Left cardiac atrium (tissue), 4 donors: ENCODE measurements around the gene MORF4L2. TPM values are rescaled to one million over a fixed set of nuclear protein-coding genes. Genes with fewer than 3 reads are reported as not detected.
"Not testable (repeated sequence)": the region's sequence is repeated elsewhere in the genome, so short reads cannot be mapped to it uniquely, and the experiment has no call there.

Source experiments
- ATAC-seq, 2 donors: fragments of 200-7000 bp; cut with Tn5 transposase; one replicate each; pipeline ENCODE4 v1.9.1; 2020; ENCODE audit warnings: mild to moderate bottlenecking in 2 of 2, moderate library complexity in 2 of 2
- DNase-seq: peaks from one replicate; pipeline ENCODE4 v3.0.0-alpha.2; 2020
- intact Hi-C, 2 donors: fragments of 100-400 bp; cut with DNase I; formaldehyde crosslinking; loops; one replicate each; pipeline versions ENCODE4 v1.14.1 to v1.15.1; 2022 to 2023
- total RNA-seq, 2 donors: library from RNA; stranded (reverse); fragmentation: NEBNext Ultra II Directional; extraction: Animal tissue kit (Norgen Biotek cat#: 25700); gene quantifications; one replicate each; pipeline ENCODE4 v1.2.1, GENCODE V29; 2021
- donor health status: DM: no; HTN: yes; CAD: no.
- donor health status: DM: no; HTN: yes; CAD: no; lungs with severe emphysema.
- donor health status: DM: yes; HTN: yes; CAD: no.
- donor health status: Dilated cardiomyopathy.

MORF4L2 gene
- total RNA-seq, 2 donors from 2014 or later: 191 to 248 TPM

DNA sequence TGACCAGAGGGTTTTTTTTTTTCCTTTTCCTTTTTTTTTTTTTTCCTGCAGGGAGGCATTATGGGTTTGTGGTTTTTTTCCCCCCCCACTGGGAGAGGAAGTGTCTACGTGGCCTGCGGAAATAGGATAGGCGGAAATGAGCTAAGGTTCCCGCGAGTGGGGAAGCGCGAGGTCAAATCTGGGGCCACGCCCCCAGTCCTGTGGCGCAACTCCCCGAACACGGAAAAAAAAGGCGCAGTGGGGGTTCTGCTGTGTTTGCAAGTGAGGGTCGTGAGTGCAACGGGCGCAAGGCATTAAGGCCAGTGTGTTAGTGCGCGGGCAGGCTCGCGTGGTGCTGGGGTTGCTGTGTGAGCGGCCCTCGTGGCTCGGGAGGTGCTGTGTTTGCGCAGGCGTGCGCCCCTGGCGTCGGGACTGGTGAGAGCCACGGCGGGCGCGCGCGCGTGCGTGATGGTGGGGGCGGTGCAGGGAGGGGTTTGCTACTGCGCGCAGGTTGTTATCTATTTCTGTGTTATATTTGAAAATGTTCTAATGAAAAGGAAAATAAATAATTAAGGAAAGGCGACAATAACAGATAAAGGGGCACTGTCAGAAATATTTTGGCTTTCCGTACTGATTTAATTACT, 685 bp upstream of the MORF4L2 start:
- intact Hi-C loops: loop anchor here in 1 of 2 donors (5.0 to 10.0 kb wide), 2 partner anchors 130 to 152 kb away; no protein-coding TSS in a partner anchor
- peak; percentile 84 to 90 for ATAC-seq

DNA sequence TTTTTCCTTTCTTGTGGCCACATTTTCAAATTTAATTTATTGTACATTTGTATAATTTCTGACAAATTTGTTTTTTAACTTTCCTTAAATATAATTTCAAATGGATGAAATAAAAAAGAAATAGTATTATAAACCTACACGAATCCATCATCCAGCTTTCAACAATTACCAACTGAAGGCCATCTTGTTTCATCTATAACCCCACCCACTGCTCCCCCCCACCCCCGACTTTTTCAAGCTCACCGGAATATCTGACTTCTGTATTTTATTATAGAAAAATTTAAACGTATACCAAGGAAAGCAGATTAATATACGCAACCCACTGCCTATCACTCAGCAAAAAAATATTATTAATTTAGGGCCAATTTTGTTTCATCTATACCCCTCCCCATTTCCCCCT, 1.1 kb downstream of the MORF4L2 start:
- DNase-seq (no peak), ATAC-seq (no peak)
- intact Hi-C loops: loop anchor here in 1 of 2 donors (5.0 to 10.0 kb wide), 2 partner anchors 132 to 151 kb away; no protein-coding TSS in a partner anchor

More for the DNA sequence above, 685 bp upstream of the MORF4L2 start:
- DNase-seq: peak; percentile 90

DNA sequence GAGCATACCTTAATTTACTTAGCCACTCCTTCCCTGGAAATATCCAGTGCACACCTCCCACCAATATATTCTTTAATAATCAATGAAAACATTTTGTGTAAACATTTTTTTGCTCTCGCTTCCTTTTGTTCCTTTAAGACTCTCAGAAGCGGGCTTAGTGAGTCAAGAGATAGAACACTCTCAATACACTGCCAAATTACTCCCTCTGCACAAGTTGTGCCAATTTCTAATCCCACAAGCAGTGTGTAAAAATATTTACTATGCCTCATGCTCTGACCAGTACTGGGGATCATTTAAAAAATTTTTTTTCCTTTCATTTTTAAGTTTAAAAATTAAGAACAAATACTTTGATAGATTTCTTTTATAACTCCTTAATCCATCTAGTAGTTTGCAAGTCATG, 5.1 kb downstream of the MORF4L2 start:
- intact Hi-C loops: loop anchor here in 1 of 2 donors (10.0 kb wide), 1 partner anchor 147 kb away; no protein-coding TSS in a partner anchor
- DNase-seq (no peak), ATAC-seq (peak in 1 of 2 donors; percentile 46)

DNA sequence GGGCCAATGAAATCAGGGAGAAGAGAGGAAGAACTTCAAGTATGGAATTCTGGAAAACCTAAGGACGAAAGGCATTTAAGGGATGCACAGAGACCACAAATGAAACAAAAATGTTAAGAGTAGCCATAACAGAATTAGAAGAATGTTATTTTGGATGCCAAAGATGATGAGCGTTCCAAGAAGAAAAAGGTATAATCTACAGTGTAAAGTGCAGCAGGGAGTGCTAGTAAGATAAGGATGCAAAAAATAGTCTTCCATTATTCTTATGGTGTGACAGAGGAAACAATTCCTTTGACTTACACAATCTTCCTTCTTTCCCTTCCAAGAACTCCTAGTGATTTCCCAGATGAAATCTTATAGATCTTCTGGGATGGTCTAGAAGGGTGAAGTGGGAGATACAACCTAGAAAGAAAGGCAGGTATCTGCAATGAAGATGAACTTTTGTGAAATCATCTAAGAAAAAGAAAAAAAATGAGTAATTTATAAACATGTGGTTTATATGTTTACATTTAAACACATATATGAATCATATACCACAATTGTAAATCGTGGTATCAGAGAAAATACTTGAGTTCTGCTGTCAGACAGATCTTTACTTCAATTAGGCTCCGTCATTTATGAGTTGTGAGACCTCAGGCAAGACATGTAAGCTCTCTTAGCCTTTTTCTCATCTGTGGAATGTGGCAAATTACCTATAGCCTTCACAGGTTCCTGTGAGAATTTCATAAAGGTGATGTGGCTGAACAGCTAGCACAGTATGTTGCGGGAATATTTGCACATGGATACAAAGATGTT, 8.1 kb downstream of the MORF4L2 start:
- DNase-seq: no peak
- intact Hi-C loops: loop anchor here in 1 of 2 donors (5.0 kb wide), 1 partner anchor 46 kb away; no protein-coding TSS in a partner anchor
- ATAC-seq: no peak

DNA sequence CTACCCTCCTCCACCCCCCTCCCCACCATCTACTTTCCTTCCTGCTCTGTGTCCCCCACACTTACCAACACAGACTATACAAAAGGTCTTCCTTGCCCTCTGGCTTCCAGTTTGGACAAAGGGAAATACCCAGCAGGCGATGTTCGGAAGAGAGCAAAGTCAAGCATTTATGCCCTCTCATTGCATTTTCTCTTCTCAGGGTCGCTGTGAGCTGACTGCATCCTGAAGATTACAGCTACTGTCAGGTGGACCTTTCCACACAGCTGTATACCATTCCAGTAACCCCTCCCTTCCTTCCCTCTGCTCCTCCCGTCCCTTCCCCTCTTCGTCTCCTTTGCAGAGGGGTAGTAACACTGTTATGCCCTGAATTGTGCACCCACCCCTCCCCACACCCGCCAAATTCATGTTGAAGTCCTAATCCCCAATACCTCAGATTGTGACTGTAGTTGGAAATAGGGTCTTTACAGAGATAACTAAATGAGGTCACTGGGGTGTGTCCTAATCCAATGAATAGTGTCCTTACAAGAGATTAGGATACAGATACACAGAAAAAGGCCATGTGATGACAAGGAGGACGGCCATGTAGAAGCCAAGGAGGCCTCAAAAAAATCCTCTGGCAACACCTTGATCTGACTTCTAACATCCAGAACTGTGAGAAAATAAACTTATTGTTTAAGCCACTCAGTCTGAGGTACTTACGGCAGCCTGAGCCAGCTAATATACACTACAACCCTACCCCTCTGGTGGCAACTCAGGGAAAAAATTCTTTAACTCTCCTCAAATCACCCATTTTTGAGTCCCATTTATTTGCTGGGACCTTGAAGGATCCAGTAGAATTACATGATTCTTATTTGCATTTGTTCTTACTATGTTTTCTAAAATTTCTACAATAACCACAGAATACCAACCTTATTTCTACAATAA, 11.7 kb downstream of the MORF4L2 start:
- DNase-seq (no peak), ATAC-seq (no peak)
- intact Hi-C loops: loop anchor here (5.0 kb wide), 2 partner anchors 37 to 42 kb away; no protein-coding TSS in a partner anchor

DNA sequence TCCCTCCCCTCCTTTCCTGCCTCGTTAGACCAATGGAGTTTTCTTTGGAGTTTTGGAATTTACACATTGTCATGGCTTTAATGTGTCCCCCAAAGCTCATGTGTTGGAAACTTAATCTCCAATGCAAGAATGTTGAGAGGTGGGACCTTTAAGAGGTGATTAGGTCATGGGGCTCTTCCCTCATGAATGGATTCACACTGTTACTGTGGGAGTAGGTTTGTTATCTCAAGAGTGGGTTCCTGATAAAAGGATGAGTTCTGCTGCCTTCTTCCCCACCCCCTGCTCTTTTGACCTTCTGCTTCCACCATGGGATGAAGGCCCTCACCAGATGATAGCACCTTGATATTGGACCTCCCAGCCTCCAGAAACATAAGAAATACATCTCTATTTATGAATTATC, 16.8 kb downstream of the MORF4L2 start:
- ATAC-seq: no peak
- no peak for DNase-seq
- intact Hi-C loops: loop anchor here in 1 of 2 donors (5.0 kb wide), 1 partner anchor 32 kb away; no protein-coding TSS in a partner anchor

DNA sequence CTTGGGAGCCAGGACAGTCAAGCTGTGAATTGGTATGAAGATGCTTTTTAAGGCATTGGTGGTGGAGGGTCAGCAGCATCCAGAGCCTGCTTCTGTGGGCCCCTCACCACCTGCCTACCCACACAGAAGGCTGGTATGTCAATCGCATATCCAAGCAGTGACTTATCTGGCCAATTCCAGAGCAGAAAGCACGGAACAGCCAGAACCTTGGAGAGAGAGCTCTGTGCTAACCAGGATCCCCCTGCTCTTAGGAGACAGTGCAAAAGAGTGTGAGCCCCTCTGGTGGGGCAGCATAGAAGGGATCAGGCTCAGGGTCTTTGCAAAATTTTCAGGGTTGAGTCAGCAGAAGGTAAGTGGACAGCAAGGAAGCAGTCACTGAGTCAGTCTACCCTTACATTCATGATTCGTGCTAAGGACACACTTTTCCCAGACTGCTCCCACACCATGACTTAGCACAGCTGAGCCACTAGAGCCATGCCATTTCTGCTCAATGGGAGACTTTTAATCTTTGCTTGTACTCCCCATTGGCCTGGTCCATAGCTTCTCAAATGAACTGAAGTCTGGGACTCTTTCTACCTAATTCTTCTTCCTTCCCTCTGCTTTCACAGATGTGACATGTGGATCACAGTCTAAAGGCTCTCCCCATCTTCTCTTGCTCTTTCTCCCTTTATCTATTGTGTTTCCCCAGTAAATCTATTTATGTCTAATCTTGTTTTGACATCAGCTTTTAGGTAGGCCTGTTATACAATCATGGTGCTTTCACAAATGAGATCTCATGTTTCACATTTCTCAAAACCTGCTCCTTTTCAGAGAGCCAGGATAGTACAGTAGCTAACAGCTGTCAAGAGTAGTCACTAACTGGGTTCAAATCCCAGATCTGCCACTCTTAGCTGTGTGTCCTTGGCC, 20.0 kb downstream of the MORF4L2 start:
- intact Hi-C loops: no loop called here
- ATAC-seq: no peak
- no peak for DNase-seq

DNA sequence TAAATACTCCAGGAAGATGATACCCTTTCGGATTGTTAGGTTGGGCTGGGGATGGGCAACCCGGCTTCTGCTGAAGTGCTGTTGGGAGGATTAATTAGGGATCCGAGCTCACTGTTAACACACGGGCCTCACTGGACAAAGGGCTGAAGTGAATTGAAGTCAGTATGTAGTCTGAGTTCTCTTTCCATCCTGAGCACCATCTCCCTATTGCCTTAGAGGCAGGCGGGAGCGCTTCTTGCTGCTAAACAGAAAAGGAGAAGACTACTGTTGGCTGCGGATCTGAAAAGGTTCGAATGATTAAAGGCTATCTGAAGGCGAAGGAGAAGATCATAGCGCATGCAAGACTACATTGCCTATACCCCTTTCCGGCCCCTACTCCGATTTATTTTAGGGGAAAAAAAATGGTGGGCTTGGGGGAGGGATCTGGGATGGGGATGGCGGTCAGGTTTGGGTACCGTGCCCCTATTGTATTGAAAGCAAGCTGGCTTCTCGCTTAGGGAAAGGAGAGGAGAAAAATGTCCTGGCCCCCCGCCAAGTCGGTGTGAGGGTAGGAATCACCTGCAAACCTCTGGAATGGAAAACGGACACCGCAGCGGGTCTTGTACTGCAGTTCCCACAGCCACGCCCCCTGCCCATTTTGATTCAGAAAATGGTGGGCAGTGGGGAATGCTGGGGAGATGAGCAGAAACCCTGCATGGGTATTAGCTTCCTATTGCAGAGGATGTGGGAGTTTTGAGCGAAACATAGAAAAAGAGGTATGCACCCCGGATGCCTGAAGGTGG, 22.3 kb downstream of the MORF4L2 start:
- intact Hi-C loops: no loop called here
- no peak for ATAC-seq
- DNase-seq: no peak

DNA sequence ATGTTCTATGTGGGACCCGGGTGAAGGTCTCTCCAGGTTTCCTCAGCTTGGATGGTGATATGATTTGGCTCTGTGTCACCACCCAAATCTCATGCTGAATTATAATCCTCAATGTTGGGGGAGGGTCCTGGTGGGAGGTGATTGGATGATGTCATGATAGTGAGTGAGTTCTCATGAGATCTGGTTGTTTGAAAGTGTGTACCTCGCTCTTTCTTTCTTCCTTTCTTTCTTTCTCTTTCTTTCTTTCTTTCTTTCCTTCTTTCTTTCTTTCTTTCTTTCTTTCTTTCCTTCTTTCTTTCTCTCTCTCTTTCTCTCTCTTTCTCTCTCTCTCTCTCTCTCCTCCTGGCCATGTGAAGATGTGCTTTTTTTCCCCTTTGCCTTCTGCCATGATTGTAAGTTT, 27.0 kb downstream of the MORF4L2 start:
- intact Hi-C loops, ATAC-seq, DNase-seq: not testable (repeated sequence)

DNA sequence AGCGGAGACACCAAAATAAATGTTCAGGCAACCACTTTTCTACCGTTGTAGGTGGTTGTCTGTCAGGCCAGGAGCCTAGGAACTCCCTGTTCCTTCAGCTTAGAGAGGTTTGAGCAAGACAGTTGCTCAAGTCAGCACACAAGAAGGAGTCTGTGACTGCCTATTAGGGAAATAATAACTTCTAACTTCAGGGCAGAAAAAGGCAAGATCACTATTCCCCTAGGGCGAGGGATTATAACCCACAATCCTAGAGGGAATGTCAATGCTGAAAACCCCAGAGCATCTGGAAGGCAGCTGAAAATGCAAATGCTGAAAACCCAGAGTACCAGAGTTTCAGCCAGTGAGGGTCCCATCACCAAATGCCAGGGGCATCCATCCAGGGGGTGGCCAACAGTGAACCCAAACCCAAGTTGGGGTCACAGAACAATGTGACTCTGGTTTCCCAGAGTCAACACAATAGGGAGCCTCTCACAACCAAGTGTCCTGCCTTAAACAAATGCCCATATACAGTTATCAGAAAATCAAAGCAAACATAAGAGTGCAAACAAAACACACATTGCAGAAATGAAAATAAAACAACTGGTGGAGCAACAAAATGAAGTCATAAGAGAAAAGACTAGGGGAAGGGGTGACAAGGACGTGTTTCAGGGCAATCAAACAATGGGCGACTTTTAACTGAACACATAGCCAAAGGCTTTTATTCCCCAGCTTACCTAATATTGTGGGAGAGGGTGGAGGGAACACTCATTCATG, 27.6 kb downstream of the MORF4L2 start:
- intact Hi-C loops: no loop called here
- DNase-seq (no peak), ATAC-seq (no peak)

DNA sequence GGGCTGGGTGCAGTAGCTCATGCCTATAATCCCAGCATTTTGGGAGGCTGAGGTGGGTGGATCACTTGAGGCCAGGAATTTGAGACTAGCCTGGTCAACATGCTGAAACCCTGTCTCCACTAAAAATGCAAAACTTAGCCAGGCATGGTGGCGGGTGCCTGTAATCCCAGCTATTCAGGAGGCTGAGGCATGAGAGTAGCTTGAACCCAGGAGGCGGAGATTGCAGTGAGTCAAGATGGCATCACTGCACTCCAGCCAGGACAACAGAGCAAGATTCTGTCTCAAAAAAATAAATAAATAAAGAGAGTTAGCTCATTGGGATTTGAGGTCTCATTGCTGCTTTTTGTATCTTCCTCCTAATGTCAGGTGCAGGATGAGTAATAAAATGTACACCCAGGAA, 29.4 kb downstream of the MORF4L2 start:
- intact Hi-C loops, DNase-seq, ATAC-seq: not testable (repeated sequence)

DNA sequence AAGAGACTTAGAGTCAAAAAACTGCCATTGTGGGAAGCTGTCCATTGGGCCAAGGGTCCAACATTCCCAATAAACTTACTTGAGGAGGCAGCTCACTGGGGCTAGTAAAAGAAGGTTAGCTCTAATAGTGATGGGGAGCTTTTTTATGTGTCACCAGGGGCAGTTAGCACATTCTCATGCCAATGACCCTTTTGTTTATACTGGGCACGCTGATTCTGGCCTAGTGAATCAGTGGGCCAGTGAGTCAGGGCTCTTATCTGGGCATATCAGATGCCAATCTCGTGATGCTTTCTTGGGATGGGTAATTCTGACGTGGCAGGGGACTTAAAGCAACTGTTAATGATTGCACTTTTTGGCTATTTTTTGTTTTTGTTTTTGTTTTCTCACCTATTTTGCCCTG, 29.9 kb downstream of the MORF4L2 start:
- DNase-seq (no peak), ATAC-seq (no peak)
- intact Hi-C loops: no loop called here

DNA sequence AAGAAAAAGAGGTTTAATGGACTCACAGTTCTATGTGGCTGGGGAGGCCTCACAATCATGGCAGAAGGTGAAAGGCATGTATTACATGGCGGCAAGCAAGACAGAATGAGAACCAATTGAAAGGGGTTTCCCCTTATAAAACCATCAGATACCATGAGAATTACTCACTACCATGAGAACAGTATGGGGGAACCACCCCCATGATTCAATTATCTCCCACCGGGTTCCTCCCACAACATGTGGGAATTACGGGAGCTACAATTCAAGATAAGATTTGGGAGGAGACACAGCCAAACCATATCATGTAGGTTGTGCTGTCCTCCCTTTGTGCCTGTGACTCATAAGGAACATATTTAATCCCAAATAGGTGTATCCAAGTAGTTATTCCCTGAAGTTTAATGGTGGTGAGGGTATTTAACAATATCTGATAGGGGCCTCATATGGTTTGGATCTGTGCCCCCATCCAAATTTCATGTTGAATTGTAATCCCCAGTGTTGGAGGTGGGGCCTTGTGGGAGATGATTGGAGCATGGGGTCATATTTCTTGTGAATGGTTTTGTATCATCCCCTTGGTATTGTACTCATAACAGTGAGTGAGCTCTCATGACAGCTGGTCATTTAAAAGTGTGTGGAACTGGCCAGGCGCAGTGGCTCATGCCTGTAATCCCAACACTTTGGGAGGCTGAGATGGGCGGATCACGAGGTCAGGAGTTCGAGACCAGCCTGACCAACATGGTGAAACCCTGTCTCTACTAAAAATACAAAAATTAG, 31.1 kb downstream of the MORF4L2 start:
- ATAC-seq, DNase-seq, intact Hi-C loops: not testable (repeated sequence)

DNA sequence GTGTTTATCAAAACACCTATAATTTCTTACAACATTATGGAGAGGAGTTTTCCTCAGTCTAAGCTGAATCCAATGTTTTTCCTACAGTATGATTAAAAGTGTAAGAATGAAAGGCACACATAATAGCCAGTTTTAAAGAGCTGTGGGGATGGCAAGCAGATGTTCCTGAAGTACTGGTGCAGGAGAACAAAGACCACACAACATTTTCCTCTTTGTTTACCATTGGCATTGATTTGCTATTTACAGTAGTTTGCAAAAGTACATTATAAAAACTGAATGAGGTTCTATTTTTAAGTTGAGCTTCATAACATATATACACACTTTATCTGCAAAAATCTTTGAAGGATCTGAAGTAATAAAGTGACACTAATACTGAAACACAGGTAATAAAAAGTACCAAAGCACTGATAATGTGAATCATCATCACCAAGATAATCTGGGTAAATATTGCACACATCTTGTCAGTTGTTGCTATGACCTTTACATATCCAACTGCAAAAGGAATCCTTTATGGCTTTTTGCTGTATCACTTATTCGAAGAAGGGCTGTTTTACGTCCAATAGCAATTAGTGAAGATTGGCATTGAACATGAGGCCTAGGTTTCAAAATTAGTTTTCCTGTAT, 35.2 kb downstream of the MORF4L2 start:
- no peak for ATAC-seq
- DNase-seq: no peak
- intact Hi-C loops: no loop called here

DNA sequence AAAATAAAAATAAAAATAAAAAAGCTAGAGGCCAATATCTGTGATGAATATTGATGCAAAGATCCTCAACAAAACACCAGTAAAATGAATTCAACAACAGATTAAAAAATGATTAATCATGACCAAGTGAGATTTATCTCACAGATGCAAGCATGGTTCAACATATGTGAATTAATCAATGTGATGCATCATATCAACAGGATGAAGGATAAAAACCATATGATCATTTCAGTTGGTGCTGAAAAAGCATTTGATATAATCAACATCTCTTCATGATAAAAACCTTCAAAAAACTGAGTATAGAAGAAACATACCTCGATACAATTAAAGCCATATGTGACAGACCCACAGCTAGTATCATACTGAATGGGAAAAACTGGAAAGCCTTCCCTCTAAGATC, 38.9 kb downstream of the MORF4L2 start:
- DNase-seq (no peak), ATAC-seq (no peak)
- intact Hi-C loops: no loop called here

DNA sequence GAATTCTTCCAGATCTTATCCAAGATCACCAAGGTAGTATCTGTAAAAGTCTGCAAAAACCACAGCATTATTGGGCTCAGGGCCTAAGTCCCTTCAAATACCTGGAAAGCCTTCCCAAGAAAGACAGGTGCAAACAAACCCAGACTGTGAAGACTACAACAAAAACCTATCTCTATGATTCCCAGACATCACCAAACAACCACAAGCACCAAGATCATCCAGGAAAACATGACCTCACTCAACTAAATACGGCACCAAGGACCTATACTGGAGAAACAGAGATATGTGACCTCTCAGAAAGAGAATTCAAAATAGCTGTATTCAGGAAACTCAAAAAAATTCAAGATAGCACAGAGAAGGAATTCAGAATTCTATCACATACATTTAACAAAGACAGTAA, 42.4 kb downstream of the MORF4L2 start:
- ATAC-seq: no peak
- intact Hi-C loops: no loop called here
- no peak for DNase-seq
